HG02678 (cell line): ENCODE results near the gene FLYWCH1.
A peak's percentile ranks its signal among the peaks of the same experiment; 100 is the strongest.

Source experiments
- ATAC-seq: cut with Tn5 transposase; IDR thresholded peaks from one replicate; pipeline ENCODE4 v1.9.1; 2021; ENCODE audit warnings: mild to moderate bottlenecking, moderate library complexity; ENCODE audit not compliant: unreplicated experiment

Gene FLYWCH1

DNA sequence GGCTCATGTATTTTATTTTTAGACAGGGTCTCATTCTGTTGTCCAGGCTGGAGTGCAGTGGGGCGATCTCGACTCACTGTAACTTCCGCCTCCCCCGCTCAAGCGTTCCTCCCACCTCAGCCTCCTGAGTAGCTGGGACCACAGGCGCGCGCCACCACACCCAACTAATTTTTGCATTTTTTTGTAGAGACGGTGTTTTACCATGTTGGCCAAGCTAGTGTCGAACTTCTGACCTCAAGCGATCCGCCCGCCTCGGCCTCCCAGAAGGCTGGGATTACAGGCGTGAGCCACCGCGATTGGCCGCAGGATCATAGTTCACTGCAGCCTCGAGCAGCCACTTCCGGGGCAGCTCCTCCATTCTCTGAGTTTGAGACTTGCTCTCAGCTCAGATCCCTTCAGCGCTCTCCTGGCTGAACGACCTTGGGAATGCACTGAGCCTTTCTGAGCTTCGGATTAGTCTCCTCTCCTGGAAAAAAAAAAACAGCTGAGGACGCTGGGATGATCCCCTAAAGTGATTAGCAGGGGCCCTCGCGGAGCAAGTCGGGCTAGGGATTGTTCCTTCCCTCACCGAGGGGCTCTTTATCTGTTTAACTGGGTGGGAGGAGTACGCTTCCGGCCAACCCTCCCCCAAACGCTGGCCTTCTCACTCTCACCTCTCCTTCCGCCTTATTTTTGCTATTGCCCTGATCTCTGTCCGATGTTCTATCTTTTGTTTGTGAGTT lies 69.6 kb downstream of the FLYWCH1 start:
- ATAC-seq: no peak

DNA sequence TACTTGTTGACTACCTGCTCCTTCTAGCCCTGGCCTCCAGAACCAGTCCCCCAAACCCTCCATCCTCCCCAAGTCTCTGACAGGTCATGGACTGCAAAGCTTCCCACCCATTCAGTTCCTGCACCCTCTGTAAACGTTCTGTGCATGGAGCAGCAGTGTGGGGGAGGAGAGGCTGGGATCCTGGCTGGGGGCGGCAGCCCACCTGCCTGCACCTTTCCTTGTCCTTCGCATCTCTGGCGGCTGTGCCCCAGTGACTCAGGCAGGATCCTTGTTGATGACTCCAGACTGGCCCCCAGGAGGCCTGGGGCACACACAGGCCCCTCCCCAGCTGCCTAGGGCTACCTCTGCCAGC lies 70.1 kb downstream of the FLYWCH1 start:
- no peak for ATAC-seq

DNA sequence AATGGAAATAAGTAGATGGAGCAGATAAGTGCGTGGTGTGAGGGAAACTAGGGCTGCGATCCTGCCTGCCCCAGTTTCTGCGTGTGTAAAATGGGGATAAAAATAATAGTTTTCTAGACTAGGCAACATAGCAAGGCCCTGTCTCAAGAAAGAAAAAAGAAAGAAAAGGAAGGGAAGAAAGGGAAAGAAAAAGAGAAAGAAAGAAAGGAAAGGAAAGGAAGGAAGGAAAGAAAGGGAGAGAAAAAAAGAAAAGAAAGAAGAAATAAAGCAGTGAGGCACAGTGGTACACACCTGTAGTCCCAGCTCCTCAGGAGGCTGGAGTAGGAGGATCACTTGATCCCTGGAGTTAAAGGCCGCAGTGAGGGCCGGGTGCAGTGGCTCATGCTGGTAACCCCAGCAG lies 70.7 kb downstream of the FLYWCH1 start:
- ATAC-seq: no peak

DNA sequence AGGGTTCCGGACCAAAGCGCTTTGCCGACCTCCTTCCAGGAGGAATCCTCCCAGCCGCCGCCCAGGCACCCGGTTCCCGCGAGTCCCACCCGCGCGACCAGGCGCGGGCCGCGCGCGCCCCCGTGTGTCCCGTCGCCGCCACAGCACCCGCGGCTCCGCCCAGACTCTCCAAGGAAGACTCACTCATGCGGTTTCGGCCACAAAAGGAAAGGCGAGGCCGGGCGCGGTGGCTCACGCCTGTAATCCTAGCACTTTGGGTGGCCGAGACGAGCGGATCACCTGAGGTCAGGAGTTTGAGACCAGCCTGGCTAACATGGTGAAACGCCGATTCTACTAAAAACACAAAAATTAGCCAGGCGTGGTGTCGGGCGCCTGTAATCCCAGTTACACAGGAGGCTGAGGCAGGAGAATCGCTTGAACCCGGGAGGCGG lies 72.0 kb downstream of the FLYWCH1 start:
- peak; percentile 42 for ATAC-seq

DNA sequence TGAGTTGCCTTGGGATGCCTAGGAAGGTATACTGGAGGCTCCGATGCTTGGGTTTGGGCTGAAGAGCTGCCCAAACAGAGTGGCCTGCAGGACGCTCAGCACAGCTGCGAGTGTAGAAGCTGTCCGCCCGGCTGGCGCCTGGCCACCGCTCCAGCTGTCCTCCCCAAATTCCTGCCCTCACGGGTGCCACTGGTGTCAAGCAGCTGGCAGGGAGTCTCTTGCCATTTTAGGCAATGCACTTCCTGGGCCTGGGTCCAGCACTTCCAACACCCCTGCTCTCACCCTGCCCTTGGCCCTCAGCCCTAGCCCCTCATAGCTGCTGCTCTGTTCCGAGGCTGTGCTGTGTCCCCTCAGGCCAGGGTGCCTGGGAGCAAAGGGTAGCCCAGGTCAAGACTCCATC lies 73.7 kb downstream of the FLYWCH1 start:
- no peak for ATAC-seq

DNA sequence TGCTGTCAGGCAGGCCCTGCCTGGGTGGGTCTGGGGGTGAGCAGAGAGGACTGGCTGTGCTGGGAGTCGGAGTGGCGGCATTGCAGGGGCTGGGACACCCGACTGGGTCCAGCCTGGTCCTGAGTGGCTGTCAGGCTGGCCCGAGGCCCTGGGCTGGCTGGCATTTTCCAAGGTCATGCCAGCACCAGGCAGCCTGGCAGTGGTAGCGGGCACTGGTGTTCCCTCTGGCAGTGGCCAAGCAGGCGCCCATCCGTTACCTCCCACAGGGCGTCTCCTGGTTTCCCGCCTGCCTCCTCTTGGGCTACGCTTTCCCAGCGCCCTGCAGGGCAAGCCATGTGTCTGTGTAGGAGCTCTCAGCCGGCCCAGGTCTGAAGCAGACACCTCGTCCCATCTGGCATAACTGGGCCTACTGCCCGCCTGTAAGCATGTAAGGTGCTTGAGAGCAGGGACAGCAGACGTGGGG lies 74.2 kb downstream of the FLYWCH1 start:
- ATAC-seq: no peak

DNA sequence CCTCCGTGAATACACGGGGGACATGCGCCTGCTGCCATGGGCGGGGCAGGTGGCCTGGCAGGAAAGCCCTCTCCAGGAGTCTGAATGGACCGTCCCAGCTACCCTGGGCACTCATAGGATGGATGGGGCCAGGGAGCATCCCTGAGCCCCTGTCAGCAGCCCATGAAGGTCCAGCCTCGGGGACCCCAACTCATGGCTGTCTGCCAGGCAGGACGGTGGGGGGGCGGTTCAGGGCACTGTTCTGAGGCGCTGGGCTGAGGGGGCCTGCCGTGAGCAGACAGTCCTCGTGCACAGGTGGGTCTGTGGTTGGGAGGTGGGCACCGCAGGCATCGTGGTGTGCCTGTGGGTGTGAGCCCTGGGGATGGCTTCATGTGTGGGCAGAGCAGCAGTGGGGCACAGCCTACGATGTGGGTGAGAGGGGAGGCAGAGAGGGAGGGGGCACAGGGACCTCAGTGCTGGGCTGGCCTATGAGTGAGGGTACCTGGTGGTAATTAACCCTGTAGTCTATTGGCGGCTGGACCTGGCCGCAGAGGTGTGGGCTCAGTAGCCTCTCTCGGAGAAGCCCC lies 75.0 kb downstream of the FLYWCH1 start:
- ATAC-seq: no peak

DNA sequence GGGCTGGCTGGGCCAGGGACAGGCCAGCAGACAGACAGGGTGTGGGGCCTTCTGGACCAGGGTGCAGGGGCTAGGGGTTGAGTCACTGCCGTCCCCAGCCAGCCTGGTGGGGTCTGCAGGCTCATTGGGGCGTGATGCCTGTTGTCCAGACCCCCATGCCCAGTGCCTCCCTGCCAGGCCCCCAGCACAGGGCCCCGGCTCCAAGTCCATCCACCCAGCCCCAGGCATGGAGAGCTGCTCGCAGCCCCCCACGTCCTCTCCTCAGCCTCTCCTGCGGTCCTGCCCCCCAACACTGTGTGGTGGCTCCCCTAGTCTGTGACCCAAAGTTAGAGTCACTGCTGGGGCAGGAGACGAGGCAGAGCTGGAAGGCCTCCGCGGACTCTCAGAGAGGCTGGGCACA lies 75.6 kb downstream of the FLYWCH1 start:
- no peak for ATAC-seq

DNA sequence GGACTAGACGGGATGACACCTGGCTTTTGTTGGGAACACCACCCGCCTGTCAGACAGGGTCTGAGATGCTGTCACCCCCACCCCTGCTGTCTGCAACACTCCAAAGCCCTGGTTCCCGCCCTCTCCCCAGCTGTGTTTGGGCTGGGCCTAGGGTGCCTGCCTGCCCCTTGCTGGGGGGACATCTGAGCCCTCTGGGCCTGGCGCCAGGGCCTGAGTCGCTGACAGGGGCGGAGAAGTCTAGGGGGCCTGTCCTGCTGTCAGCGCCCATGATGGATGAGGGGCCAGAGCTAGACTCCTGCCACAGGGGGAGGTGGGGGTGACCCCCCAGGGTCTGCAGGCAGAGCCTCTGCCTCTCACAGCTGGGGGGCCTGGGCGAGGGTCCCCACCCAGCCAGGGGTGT lies 76.1 kb downstream of the FLYWCH1 start:
- ATAC-seq: no peak

DNA sequence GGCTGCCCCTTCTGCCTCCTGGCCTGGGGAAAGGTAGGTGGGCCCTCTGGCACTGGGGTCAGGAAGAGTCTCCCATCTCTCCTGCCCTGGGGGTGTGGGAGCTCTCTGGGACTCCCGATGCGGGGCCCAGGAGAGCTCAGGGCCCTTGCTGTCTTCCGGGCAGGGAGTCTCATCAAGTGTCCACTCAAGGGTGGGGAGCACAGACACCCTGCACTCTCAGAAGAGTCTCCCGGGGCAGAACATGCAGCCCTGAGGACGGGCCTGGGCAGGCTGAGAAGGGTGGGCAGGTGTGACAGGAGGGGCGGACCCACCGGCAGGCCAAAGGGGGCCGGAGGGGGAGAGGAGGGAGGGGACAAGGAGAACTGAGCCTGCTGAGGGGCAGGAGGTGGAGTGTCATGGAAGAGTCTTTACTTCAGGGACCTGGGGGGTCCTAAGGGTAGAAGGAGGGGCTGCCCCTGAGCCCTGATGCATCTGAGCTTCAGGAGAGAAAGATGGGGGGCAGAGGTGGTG lies 76.9 kb downstream of the FLYWCH1 start:
- ATAC-seq: no peak

DNA sequence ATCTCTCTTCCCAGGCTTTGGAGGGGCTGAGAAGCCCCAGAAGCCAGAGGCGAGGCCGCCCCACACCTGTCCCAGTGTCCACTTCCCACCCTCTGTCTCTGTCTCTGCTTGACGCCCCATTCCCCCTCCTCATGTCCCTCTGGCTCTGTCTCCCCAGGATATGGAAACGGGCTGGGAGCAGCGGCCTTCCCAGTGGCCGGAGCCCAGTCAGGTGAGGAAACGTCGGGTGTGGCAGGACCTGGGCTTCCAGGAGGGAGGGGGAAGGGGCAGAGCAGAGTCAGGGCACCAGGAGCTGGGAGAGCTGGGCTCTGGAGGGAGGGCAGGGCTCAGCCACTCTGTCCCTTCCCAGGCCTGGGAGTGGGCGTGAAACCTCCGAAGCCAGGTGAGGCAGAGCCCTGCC lies 79.2 kb downstream of the FLYWCH1 start:
- ATAC-seq: no peak

DNA sequence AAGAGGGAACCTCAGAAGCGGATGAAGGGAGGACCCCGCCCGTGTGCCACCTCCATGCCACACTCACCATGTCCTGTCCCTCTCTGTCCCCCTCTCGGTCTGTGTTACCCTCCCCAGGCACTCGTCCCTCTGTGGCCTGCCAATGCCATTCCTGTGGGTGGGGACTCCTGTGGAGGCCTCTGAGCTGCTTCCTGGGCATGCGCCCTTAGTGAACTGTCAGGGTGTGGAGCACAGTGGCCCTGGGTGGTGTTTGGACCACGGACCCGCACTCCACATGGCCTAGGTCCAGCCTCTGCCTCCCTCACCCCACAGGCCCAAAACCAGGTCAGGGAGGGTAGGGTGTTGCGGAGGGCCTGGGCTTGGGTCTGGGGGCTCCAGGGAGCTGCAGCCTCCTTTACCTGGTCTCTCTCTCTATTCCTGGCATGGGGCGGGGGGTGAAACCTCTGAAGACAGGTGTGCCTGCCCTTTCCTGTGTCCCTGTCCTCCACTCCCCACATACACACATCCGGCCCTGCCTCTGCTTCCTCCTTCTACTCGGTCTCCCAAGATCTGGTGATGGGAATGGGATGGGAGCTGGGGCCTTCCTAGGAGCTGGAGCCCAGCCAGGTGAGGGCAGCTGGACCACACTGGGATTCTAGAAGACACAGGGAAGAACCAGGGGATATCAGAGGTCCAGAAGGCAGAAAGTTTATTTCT lies 80.0 kb downstream of the FLYWCH1 start:
- ATAC-seq: no peak

DNA sequence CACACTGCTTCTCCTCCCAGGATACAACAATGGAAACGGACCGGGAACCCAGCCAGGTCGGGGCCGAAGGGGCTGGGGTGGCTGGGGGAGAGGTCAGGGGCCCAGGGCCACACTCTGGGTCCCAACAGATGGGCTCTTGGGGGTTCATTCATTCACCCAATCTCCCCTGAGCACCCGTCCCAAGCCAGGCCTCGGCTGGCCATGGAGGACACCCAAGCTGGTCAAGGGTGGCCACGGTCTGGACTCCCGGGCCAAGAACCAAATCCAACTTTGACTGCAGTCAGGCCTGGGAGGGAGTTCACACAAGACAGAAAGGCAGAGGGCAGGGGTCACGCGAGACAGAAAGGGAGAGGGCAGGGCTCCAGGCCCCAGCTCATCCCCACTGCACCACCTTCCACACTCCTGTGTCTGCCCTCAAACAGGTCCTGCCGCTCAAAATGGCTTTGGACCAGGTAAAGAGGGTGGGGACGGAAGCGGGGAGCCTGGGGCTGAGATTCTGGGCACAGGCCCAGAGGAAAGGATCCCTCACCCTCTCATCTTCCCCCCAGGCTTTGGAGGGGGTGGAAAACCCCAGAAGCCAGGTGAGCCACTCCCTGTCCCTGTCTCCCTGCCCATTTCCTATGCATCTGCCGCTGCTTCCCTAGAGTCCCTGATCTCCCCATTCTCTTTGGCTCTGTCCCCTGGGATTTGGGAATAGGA lies 80.8 kb downstream of the FLYWCH1 start:
- ATAC-seq: no peak

DNA sequence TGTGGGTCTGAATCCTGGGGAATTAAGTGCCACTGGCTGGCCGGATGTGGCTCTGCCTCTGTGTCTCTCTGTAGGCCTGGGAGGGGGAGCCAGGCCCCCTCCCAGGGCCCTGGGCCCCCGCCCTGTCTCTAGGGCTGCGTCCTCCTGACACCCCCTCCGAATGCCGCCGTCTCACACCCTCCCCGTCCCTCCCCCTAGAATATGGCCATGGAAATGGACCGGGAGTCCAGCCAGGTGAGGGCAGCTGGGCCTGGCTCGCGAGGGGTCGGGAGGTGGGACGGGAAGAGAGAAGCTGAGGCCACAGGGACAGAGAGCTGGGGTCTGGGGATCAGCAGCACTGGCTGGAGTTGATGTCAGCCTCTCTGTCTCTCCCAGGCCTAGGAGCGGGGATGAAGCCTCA lies 84.6 kb downstream of the FLYWCH1 start:
- no peak for ATAC-seq

DNA sequence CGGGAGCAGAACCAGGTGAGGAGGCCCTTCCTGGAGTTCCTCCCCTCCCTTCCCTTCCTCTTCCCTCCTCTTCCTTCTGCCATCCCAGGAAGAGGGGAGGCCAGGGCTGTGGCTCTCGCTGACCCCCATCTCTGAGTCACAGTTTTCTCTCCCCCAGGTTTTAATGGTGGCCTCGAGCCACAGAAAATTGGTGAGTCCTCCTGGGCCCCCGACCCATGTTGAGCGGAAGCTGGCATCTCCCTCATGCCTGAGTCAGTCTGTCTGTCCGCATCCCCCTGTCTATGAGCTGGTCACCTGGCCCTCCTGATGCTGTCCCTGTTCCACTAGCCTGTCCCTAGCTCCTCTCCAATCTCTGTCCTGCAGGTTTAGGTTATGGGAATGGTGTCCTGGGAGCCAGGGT lies 88.2 kb downstream of the FLYWCH1 start:
- no peak for ATAC-seq

DNA sequence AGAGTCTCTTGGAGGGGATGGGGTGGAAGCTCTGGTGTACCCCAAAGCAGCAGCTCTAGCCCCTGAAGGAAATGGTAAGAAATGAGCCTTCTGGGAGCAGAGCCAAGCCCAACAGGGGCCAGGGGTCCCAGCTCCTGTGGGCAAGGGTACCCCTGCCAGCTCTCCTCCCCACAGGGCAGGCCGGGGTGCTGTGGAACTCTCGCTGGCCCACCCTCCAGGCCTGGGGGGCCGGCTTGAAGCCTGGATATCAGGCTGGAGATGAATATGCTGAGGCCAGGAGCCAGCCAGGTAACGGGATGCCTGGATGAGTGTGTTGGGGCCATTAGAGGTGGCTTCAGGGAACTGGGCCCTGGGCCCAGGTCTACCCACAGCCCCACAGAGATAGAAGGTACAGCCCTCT lies 88.8 kb downstream of the FLYWCH1 start:
- ATAC-seq: no peak
